Effector memory CD8-positive, alpha-beta T cell (primary cell): ENCODE measurements around the gene PPM1H.

Experiments
- ATAC-seq: fragments of 150-1000 bp; cut with Tn5 transposase; replicated peaks from 2 replicates; pipeline ENCODE4 v1.10.0; 2021; ENCODE audit warnings: mild to moderate bottlenecking, moderate library complexity
- DNase-seq, 3 experiments: peaks; one replicate each; pipeline ENCODE4 v3.0.0; 2021
- H3K27ac Mint-ChIP-seq, 2 donors: one replicate each; pipeline ENCODE4 v1.8.0; 2022; ENCODE audit warnings: mild to moderate bottlenecking in 2 of 2, mixed read lengths in 2 of 2, moderate library complexity in 2 of 2
- H3K27me3 Mint-ChIP-seq, 2 donors: one replicate each; pipeline ENCODE4 v1.8.0; 2022; ENCODE audit warnings: mixed read lengths in 2 of 2
- H3K36me3 Mint-ChIP-seq: one replicate; pipeline ENCODE4 v1.8.0; 2022; ENCODE audit warnings: mild to moderate bottlenecking, moderate library complexity, mixed read lengths; ENCODE audit not compliant: insufficient read depth
- H3K4me1 Mint-ChIP-seq, 2 donors: one replicate each; pipeline ENCODE4 v1.8.0; 2022; ENCODE audit warnings: low read depth in 2 of 2, mixed read lengths in 2 of 2
- H3K4me3 Mint-ChIP-seq, 2 donors: one replicate each; pipeline ENCODE4 v1.8.0; 2022; ENCODE audit warnings: mild to moderate bottlenecking in 2 of 2, mixed read lengths in 2 of 2, moderate library complexity in 2 of 2
- H3K9me3 Mint-ChIP-seq, 2 donors: one replicate each; pipeline ENCODE4 v1.8.0; 2022; ENCODE audit warnings: mixed read lengths in 2 of 2

Gene PPM1H

GRCh38 chr12:62911286-62911685 is 23.7 kb downstream of the PPM1H start:
- no peak for ATAC-seq
- H3K27ac Mint-ChIP-seq: no peak overlapping the region
- H3K27me3 Mint-ChIP-seq: peaks cover 10 to 13% of the 10 kb centered on the region in 2 donors
- no peaks in the 10 kb centered on the region for H3K36me3 Mint-ChIP-seq
- H3K9me3 Mint-ChIP-seq: no peaks in the 10 kb centered on the region
- H3K4me3 Mint-ChIP-seq: no peak overlapping the region
- H3K4me1 Mint-ChIP-seq: no peaks in the 10 kb centered on the region
- no peak for DNase-seq

- H3K36me3 Mint-ChIP-seq: no peaks in the 10 kb centered on the region
- DNase-seq (no peak), ATAC-seq (no peak)
- H3K27me3 Mint-ChIP-seq: peaks cover 11 to 13% of the 10 kb centered on the region in 2 donors
- no peaks in the 10 kb centered on the region for H3K4me1 Mint-ChIP-seq
- H3K4me3 Mint-ChIP-seq: no peak overlapping the region
- no peak overlapping the region for H3K27ac Mint-ChIP-seq
- H3K9me3 Mint-ChIP-seq: no peaks in the 10 kb centered on the region
Observed at GRCh38 chr12:62910549-62911169, 24.3 kb downstream of the PPM1H start.

DNA sequence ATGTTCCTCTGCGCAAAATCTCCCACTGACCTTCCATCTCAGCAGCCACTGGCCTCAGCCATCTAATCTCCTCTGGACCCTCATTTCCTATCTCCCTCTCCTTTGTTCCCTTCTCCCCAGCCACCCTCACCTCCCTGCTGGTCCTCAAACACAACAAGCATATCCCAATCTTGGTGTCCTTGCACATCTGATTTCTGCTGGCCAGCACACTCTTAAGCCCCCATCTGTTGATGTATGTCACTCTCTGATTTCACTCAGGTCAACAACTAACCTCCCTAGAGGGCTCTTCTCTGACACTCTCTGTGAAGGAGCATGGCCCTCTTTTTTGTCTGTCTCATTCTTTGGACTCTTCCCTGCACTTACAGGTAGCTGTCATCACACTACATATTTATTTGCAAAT is 25.6 kb downstream of the PPM1H start:
- Mint-ChIP-seq H3K4me1 (no peaks in the 10 kb centered on the region), H3K4me3 (no peak overlapping the region), H3K36me3 (no peaks in the 10 kb centered on the region), H3K27me3 (peaks cover 13 to 22% of the 10 kb centered on the region in 2 donors), H3K9me3 (no peaks in the 10 kb centered on the region), H3K27ac (no peak overlapping the region)
- ATAC-seq (no peak), DNase-seq (no peak)

DNA sequence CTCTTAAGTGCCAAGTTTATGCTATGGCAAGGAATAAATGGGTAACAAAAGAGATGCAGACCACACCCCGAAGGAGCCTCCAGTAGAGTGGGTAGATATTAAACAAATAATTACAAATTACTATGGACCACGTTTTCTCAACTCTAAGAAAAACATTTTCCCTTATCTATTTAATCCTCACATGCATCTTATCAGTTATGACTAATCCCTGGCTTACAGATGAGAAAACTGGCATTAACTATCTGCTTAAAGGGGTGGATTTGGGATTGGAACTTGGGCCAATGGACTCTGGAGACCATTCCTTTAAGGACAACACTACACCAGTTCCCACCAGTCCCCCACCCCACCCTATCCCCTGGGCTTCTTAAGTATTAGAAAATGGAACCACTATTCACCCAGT is 26.3 kb downstream of the PPM1H start:
- Mint-ChIP-seq H3K9me3 (no peaks in the 10 kb centered on the region), H3K4me1 (no peaks in the 10 kb centered on the region), H3K27me3 (peaks cover 13 to 22% of the 10 kb centered on the region in 2 donors), H3K4me3 (no peak overlapping the region), H3K27ac (no peak overlapping the region), H3K36me3 (no peaks in the 10 kb centered on the region)
- no peak for DNase-seq
- ATAC-seq: no peak

DNA sequence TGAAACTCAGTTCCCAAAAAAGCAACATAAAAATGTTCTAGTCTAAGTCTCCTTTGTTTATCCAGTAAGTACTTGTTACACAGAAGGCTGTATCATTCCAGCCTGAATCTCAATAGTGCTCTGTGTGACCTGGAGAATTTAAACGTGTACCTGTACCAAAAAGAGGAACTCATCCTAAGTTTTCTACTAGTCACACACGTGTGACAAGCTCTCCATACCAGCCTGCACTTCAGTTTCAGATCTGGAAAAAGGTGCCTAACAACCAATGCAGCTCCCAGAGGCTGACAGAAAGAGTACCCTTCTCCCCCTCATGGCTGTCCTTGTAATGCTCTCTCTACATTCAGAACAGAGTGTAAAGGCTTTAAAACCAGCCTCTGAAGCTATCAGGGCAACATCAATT is 27.4 kb downstream of the PPM1H start:
- Mint-ChIP-seq H3K27me3 (peaks cover 13 to 22% of the 10 kb centered on the region in 2 donors), H3K27ac (no peak overlapping the region), H3K4me3 (no peak overlapping the region)

GRCh38 chr12:62907078-62907477 is 27.9 kb downstream of the PPM1H start:
- no peak for ATAC-seq
- Mint-ChIP-seq H3K4me3 (no peak overlapping the region), H3K9me3 (no peaks in the 10 kb centered on the region), H3K27me3 (peaks cover 9 to 22% of the 10 kb centered on the region in 2 donors), H3K27ac (no peak overlapping the region), H3K4me1 (no peaks in the 10 kb centered on the region), H3K36me3 (no peaks in the 10 kb centered on the region)
- no peak for DNase-seq

More for the DNA sequence above, 27.4 kb downstream of the PPM1H start:
- no peak for DNase-seq
- Mint-ChIP-seq H3K36me3 (no peaks in the 10 kb centered on the region), H3K9me3 (no peaks in the 10 kb centered on the region), H3K4me1 (no peaks in the 10 kb centered on the region)
- ATAC-seq: no peak

- ATAC-seq (no peak), DNase-seq (no peak)
- H3K36me3 Mint-ChIP-seq: no peaks in the 10 kb centered on the region
- no peaks in the 10 kb centered on the region for H3K4me1 Mint-ChIP-seq
- H3K9me3 Mint-ChIP-seq: no peaks in the 10 kb centered on the region
- no peak overlapping the region for H3K27ac Mint-ChIP-seq
- H3K4me3 Mint-ChIP-seq: no peak overlapping the region
- H3K27me3 Mint-ChIP-seq: peaks cover 0 to 12% of the 10 kb centered on the region in 2 donors
Observed at GRCh38 chr12:62903151-62903550, 31.8 kb downstream of the PPM1H start.

DNA sequence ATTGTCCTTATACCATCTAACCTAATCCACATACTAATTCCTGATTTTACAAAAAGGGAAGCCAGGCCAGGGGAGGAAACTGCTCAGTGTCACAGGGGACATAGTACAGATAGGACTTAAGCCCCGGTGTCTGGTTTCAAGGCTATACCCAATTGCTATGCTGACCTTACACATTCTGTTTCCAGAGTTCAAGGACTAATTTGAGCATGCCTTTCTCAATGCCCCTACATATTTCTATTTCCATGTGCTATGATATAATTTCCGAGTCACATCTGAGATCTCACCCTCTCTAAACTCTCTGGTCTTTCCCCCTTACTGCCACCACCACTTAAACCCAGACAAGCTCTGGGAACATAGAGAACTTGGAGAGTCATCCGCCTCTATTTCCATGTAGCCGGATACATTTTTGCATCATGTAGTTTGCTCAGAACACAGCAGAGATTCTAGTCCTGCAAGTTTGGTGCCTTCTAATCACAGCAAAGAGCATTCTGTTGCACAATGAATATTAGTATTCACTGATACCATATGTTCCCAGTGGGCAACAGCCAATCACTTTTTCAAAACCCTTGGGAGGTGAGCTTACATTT is 34.2 kb downstream of the PPM1H start:
- peaks cover 0 to 12% of the 10 kb centered on the region in 2 donors for H3K27me3 Mint-ChIP-seq
- H3K9me3 Mint-ChIP-seq: peaks cover 0 to 2% of the 10 kb centered on the region in 2 donors
- ATAC-seq (no peak), DNase-seq (no peak)
- H3K27ac Mint-ChIP-seq: no peak overlapping the region
- no peaks in the 10 kb centered on the region for H3K36me3 Mint-ChIP-seq
- H3K4me3 Mint-ChIP-seq: no peak overlapping the region
- H3K4me1 Mint-ChIP-seq: no peaks in the 10 kb centered on the region

DNA sequence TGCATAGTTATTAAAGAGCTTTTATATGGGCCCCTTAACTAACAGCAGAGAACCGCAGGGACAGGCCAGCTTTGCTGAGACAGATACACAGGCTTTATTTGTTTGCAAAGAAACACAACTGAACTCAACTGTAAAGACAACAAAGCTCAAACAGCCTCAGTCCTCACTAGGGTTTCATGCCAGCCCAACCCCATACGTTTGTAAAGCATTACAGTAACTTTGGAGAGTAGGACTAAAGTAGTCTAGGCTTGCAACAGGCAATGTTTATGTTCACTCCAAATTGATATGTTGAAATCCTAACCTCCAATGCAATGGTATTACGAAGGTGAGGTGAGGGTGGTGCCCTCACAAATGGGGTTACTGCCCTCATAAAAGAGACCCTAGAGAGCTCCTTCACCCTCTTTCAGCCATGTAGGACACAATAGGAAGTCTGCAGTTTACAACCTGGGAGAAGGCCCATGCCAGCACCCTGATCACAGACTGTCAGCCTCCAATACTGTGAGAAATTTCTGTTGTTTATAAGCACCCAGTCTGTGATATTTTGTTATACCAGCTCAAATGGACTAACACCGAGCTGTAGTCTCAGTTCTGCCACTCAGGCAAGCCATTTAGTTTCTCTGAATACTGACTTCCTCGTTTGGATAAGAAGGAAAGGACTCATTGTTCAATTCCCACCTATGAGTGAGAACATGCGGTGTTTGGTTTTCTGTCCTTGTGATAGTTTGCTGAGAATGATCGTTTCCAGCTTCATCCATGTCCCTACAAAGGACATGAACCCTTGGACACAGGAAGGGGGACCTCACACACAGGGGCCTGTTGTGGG is 35.2 kb downstream of the PPM1H start:
- ATAC-seq: no peak
- no peak overlapping the region for H3K27ac Mint-ChIP-seq
- H3K27me3 Mint-ChIP-seq: peaks cover 0 to 2% of the 10 kb centered on the region in 2 donors
- DNase-seq: no peak
- no peaks in the 10 kb centered on the region for H3K36me3 Mint-ChIP-seq
- H3K4me3 Mint-ChIP-seq: no peak overlapping the region
- H3K9me3 Mint-ChIP-seq: peaks cover 0 to 2% of the 10 kb centered on the region in 2 donors
- no peaks in the 10 kb centered on the region for H3K4me1 Mint-ChIP-seq

DNA sequence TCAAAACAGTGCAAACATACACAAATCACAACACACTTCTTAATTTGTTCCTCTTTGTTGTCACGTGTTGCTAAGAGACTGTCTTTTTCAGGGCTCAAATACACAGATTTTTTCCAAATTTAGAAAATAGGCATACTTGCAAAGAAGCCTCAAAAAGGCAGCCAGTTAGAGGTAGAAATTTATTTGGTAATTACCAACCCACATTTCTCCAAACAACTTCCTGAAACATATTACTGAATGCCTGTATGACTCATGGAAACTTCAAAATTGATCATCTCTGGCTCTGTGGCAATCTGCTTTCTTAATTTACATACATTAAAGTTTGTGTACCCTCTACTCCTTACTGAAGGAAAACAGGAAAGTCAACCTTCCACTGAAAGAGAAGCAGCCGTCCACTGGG is 36.4 kb downstream of the PPM1H start:
- Mint-ChIP-seq H3K27ac (no peak overlapping the region), H3K9me3 (peaks cover 0 to 2% of the 10 kb centered on the region in 2 donors), H3K4me1 (no peaks in the 10 kb centered on the region), H3K27me3 (no peaks in the 10 kb centered on the region), H3K36me3 (no peaks in the 10 kb centered on the region), H3K4me3 (no peak overlapping the region)
- DNase-seq (no peak), ATAC-seq (no peak)

DNA sequence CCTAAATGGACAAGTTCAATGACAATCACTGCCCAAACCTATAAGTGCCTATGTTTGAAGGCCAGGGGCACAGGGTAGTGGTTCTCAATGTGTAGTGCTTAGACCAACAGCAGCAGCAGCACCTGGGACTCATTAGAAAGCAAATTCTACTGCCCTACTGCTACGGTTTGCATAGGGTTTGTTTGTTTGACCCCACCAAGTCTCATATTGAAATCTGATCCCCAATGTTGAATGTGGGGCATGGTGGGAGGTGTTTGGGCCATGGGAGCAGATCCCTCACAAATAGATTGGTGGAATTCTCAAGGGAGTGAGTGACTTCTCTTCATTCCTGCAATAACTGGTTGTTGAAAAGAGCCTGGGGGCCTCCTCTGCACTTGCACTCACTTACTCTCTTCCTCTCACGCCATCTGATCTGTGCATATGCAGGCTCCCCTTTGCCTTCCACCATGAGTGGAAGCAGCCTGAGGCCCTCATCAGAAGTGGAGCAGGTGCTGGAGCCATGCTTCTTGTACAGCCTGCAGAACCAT is 39.5 kb downstream of the PPM1H start:
- no peak overlapping the region for H3K4me3 Mint-ChIP-seq
- no peaks in the 10 kb centered on the region for H3K27me3 Mint-ChIP-seq
- no peaks in the 10 kb centered on the region for H3K4me1 Mint-ChIP-seq
- peaks cover 0 to 2% of the 10 kb centered on the region in 2 donors for H3K9me3 Mint-ChIP-seq
- DNase-seq (no peak), ATAC-seq (no peak)
- H3K27ac Mint-ChIP-seq: no peak overlapping the region
- H3K36me3 Mint-ChIP-seq: no peaks in the 10 kb centered on the region

DNA sequence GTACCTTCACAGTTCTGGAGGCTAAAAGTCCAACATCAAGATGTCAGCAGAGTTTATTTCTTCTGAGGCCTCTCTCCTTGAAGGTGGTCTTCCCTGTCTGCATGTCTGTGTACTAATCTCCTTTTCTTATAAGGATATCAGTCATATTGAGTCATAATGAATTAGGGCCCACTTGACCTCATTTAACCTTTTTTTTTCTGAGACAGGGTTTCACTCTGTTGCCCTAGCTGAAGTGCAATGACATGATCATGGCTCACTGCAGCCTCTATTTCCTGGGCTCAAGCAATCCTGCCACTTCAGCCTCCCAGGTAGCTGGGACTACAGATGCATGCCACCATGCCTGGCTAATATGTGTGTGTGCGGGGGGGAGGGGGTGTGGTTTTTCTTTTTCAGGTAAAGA is 41.7 kb downstream of the PPM1H start:
- H3K27me3 Mint-ChIP-seq: no peaks in the 10 kb centered on the region
- no peak for ATAC-seq

GRCh38 chr12:62891805-62892549 is 43.0 kb downstream of the PPM1H start:
- Mint-ChIP-seq H3K27me3 (peaks cover 0 to under 1% of the 10 kb centered on the region in 2 donors), H3K36me3 (no peaks in the 10 kb centered on the region), H3K4me3 (no peak overlapping the region), H3K4me1 (no peaks in the 10 kb centered on the region), H3K9me3 (peaks cover 0 to 2% of the 10 kb centered on the region in 2 donors), H3K27ac (no peak overlapping the region)
- DNase-seq (no peak), ATAC-seq (no peak)

More for the DNA sequence above, 41.7 kb downstream of the PPM1H start:
- DNase-seq: no peak
- peaks cover 0 to 2% of the 10 kb centered on the region in 2 donors for H3K9me3 Mint-ChIP-seq
- no peak overlapping the region for H3K4me3 Mint-ChIP-seq
- no peak overlapping the region for H3K27ac Mint-ChIP-seq
- H3K4me1 Mint-ChIP-seq: no peaks in the 10 kb centered on the region
- no peaks in the 10 kb centered on the region for H3K36me3 Mint-ChIP-seq
